Fibroblast of pulmonary artery (primary cell): ENCODE results near the gene SESN2.
A peak's percentile ranks its signal among the peaks of the same experiment; 100 is the strongest.

ENCODE experiments used
- DNase-seq: peaks from one replicate; pipeline ENCODE4 v3.0.0-alpha.2; 2010; ENCODE audit warnings: low read depth
- H3K4me3 ChIP-seq: replicated peaks from 2 replicates; pipeline ENCODE4 v1.5.1; 2011; ENCODE audit warnings: low read depth, mild to moderate bottlenecking, control low read depth, low read length, moderate library complexity
- TF ChIP-seq, protein P1 (sequence below): IDR thresholded peaks from 2 replicates; pipeline ENCODE4 v1.5.1; 2011; ENCODE audit warnings: mild to moderate bottlenecking, control low read depth, low read length, inconsistent platforms; ENCODE audit errors: missing control alignments

SESN2 gene

DNA sequence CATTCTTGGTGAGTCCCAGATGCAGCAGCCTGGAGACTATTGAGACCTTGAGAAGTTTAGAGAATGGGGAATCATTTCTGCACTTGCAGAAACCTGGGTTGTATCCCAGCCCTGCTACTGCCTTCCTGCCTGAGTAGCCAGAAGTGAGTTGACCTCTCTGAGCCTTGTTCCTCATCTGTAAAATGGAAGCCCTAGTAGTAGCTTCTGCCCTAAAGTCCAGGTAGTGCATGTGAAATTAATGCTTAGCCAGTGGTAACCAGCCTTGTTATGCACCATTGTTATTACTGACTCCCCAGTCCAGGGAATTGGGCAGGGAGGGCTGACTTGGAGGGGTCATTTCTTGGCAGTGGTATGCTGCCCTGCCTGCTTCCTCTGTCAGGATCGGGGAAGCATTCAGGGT is 5.6 kb downstream of the SESN2 start:
- H3K4me3 ChIP-seq: no peak overlapping the region
- no peak for DNase-seq
- TF ChIP-seq, protein P1, sequence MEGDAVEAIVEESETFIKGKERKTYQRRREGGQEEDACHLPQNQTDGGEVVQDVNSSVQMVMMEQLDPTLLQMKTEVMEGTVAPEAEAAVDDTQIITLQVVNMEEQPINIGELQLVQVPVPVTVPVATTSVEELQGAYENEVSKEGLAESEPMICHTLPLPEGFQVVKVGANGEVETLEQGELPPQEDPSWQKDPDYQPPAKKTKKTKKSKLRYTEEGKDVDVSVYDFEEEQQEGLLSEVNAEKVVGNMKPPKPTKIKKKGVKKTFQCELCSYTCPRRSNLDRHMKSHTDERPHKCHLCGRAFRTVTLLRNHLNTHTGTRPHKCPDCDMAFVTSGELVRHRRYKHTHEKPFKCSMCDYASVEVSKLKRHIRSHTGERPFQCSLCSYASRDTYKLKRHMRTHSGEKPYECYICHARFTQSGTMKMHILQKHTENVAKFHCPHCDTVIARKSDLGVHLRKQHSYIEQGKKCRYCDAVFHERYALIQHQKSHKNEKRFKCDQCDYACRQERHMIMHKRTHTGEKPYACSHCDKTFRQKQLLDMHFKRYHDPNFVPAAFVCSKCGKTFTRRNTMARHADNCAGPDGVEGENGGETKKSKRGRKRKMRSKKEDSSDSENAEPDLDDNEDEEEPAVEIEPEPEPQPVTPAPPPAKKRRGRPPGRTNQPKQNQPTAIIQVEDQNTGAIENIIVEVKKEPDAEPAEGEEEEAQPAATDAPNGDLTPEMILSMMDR: no peak

- TF ChIP-seq, protein P1: no peak
- DNase-seq: no peak
- no peak overlapping the region for H3K4me3 ChIP-seq
Measured at GRCh38 chr1:28265577-28265976, 6.3 kb downstream of the SESN2 start.

- DNase-seq: peak; percentile 43
- TF ChIP-seq, protein P1: no peak
- H3K4me3 ChIP-seq: no peak overlapping the region
Measured at GRCh38 chr1:28266920-28267322, 7.6 kb downstream of the SESN2 start.

DNA sequence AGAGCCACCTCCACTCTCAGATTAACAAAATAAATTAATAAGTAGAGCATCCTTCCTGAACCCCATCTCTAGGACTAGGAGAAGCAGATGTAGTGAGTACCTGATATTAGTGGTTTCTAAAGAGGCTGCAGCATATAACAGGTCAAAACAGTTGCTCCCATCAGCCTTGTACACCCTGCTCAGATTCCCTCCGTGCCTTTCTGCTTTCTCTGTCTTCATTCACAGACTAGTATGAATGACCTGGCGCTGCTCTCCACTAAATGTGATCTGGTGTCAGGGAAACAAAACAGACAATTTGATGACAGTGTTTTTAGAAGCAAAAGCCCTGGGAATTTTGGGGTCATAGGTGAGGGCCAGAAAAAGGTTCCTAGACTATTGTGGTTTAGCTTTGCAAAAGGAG is 8.3 kb downstream of the SESN2 start:
- TF ChIP-seq, protein P1: no peak
- no peak overlapping the region for H3K4me3 ChIP-seq
- no peak for DNase-seq

- TF ChIP-seq, protein P1: no peak
Measured at GRCh38 chr1:28269529-28269928, 10.2 kb downstream of the SESN2 start.

DNA sequence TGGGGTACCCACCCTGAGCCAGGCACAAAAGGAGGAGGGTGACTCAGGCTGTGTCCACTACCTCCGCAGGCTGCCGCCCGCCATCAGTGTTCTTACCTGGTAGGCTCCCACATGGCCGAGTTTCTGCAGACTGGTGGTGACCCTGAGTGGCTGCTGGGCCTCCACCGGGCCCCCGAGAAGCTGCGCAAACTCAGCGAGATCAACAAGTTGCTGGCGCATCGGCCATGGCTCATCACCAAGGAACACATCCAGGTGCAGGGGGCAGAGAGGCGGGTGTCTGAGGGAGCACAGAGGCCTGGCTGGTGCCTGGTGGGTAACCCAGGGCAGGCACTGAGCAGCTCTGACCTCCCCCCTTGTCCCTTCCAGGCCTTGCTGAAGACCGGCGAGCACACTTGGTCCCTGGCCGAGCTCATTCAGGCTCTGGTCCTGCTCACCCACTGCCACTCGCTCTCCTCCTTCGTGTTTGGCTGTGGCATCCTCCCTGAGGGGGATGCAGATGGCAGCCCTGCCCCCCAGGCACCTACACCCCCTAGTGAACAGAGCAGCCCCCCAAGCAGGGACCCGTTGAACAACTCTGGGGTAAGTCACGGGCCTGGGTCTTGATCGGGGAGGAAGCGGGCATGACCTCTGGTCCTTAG is 13.0 kb downstream of the SESN2 start:
- TF ChIP-seq, protein P1: no peak
- H3K4me3 ChIP-seq: no peak overlapping the region
- no peak for DNase-seq

More at GRCh38 chr1:28269529-28269928, 10.2 kb downstream of the SESN2 start:
- H3K4me3 ChIP-seq: no peak overlapping the region
- DNase-seq: no peak

GRCh38 chr1:28273216-28273860 is 14.0 kb downstream of the SESN2 start:
- H3K4me3 ChIP-seq: no peak overlapping the region
- DNase-seq: no peak
- TF ChIP-seq, protein P1: no peak
